ENCODE measurements around the gene ERG.
A peak's percentile ranks its signal among the peaks of the same experiment; 100 is the strongest.

Gene ERG

DNA sequence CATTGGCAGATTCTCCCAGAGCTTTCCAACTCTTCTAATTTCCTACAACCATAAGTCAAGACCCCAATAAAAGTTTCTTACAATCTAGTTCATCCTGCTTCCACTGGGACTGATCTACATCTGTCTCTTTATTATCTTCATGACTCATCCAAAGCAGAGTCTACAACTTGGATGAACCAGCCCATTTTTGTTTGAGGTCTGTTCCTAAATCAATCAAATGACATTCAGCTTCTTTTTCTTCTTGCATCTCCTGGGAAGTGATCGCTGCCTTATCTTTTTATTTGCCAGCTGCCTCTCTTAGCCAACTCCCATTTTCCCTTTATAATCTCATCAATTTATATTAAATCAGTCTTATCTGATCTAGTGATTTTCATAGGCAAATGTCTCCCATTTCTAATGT, 105.6 kb downstream of the ERG start:
- no peaks in the 10 kb centered on the region for H3K27me3 ChIP-seq (ENCODE audit: insufficient read depth, low read length)
- H3K27ac ChIP-seq (ENCODE audit: low read depth, low read length), result no peak overlapping the region
- H3K4me1 ChIP-seq (ENCODE audit: insufficient read depth, low read length), result peaks cover 8% of the 10 kb centered on the region
- WGBS, result 100% methylated on average over 1 of the region's 1 CpG
- H3K9me3 ChIP-seq (ENCODE audit: insufficient read depth, low read depth, low read length), result no peaks in the 10 kb centered on the region
- H3K36me3 ChIP-seq (ENCODE audit: insufficient read depth, low read length), result no peaks in the 10 kb centered on the region
- H3K9ac ChIP-seq (ENCODE audit: low read depth, low read length), result no peak overlapping the region
- H3K4me3 ChIP-seq (ENCODE audit: low read length), result no peak overlapping the region

GRCh38 chr21:38389896-38390295, 108.4 kb downstream of the ERG start:
- Histone ChIP-seq H3K4me3 (ENCODE audit: low read length) (no peak overlapping the region), H3K9me3 (ENCODE audit: insufficient read depth, low read depth, low read length) (no peaks in the 10 kb centered on the region), H3K9ac (ENCODE audit: low read depth, low read length) (no peak overlapping the region), H3K27ac (ENCODE audit: low read depth, low read length) (no peak overlapping the region), H3K36me3 (ENCODE audit: insufficient read depth, low read length) (no peaks in the 10 kb centered on the region), H3K27me3 (ENCODE audit: insufficient read depth, low read length) (no peaks in the 10 kb centered on the region), H3K4me1 (ENCODE audit: insufficient read depth, low read length) (peaks cover 8% of the 10 kb centered on the region)
- WGBS, result over 99% methylated on average over 5 of the region's 5 CpGs

GRCh38 chr21:38389354-38389676, 109.0 kb downstream of the ERG start:
- no peaks in the 10 kb centered on the region for H3K36me3 ChIP-seq (ENCODE audit: insufficient read depth, low read length)
- H3K9ac ChIP-seq (ENCODE audit: low read depth, low read length), result no peak overlapping the region
- H3K27ac ChIP-seq (ENCODE audit: low read depth, low read length), result no peak overlapping the region
- no peak overlapping the region for H3K4me3 ChIP-seq (ENCODE audit: low read length)
- H3K27me3 ChIP-seq (ENCODE audit: insufficient read depth, low read length), result no peaks in the 10 kb centered on the region
- H3K9me3 ChIP-seq (ENCODE audit: insufficient read depth, low read depth, low read length), result no peaks in the 10 kb centered on the region
- H3K4me1 ChIP-seq (ENCODE audit: insufficient read depth, low read length), result peaks cover 8% of the 10 kb centered on the region
- WGBS, result 100% methylated on average over 2 of the region's 2 CpGs

DNA sequence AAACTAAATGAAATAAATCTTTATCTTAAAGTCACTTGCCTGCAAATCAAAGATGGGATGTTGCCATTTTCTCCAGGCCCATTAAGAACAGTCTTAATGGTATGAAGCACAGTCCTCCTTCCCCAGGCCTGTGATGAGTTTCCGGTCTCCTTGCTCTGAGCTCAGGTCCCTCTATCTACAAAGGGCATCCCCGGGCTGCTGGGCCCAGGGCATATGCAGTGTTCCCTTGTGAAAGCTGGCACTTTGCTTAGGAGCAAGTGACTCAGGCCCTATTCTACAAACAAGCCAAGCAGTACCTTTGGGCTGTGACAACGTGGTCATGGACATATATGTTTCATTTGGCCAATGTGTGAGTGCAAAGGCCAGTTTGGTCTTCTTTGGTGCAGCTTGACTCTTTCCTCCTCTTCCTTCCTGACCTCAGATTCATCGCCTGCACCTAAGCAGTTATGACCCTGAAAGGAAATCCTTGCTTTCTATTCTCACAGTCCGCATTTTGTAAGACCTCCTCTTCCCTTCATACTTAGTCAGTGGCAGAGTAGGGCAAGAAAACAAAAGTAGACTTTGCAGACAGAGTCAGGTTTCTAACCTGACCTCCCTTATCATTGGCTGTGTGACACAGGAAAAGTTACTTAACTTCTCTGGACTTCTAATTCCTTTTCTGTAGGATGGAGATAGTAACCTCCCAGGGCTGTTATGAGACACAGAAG, 109.5 kb downstream of the ERG start:
- Histone ChIP-seq H3K4me3 (ENCODE audit: low read length) (no peak overlapping the region), H3K9ac (ENCODE audit: low read depth, low read length) (no peak overlapping the region), H3K27me3 (ENCODE audit: insufficient read depth, low read length) (no peaks in the 10 kb centered on the region), H3K27ac (ENCODE audit: low read depth, low read length) (no peak overlapping the region), H3K9me3 (ENCODE audit: insufficient read depth, low read depth, low read length) (no peaks in the 10 kb centered on the region), H3K36me3 (ENCODE audit: insufficient read depth, low read length) (no peaks in the 10 kb centered on the region), H3K4me1 (ENCODE audit: insufficient read depth, low read length) (peaks cover 8% of the 10 kb centered on the region)
- WGBS, result 72% methylated on average over 5 of the region's 5 CpGs

DNA sequence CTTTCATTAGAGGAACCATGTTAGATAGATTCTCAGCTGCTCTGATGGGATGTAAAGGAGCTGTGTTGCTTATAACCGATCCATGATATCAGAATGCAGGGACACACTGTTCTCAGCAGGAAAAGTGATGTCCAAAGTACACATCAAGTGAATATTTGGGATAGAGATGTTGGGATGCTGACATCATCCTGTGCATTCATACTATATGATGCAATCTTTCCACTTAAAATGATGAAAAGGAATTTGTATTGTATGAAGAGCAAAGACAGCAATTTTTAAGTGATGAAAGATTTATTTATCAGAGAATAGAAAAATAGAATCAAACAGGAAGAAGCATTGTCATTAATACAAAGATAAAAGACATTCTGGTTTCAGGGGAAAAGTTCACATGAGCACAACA, 110.1 kb downstream of the ERG start:
- Histone ChIP-seq H3K27me3 (ENCODE audit: insufficient read depth, low read length) (no peaks in the 10 kb centered on the region), H3K9ac (ENCODE audit: low read depth, low read length) (no peak overlapping the region), H3K27ac (ENCODE audit: low read depth, low read length) (no peak overlapping the region), H3K36me3 (ENCODE audit: insufficient read depth, low read length) (no peaks in the 10 kb centered on the region), H3K4me1 (ENCODE audit: insufficient read depth, low read length) (peaks cover 8% of the 10 kb centered on the region), H3K9me3 (ENCODE audit: insufficient read depth, low read depth, low read length) (no peaks in the 10 kb centered on the region), H3K4me3 (ENCODE audit: low read length) (no peak overlapping the region)
- WGBS, result 90% methylated on average over 1 of the region's 1 CpG

- Histone ChIP-seq H3K27me3 (ENCODE audit: insufficient read depth, low read length) (no peaks in the 10 kb centered on the region), H3K36me3 (ENCODE audit: insufficient read depth, low read length) (no peaks in the 10 kb centered on the region), H3K27ac (ENCODE audit: low read depth, low read length) (no peak overlapping the region), H3K9me3 (ENCODE audit: insufficient read depth, low read depth, low read length) (no peaks in the 10 kb centered on the region), H3K4me1 (ENCODE audit: insufficient read depth, low read length) (peaks cover 8% of the 10 kb centered on the region), H3K9ac (ENCODE audit: low read depth, low read length) (peak overlapping the region; percentile 3; the same call in 1 of the 2 replicates), H3K4me3 (ENCODE audit: low read length) (no peak overlapping the region)
- WGBS, result 84% methylated on average over 4 of the region's 4 CpGs
Observed at GRCh38 chr21:38386967-38387366, 111.3 kb downstream of the ERG start.

- 91% methylated on average over 5 of the region's 7 CpGs for WGBS
- Histone ChIP-seq H3K9me3 (ENCODE audit: insufficient read depth, low read depth, low read length) (no peaks in the 10 kb centered on the region), H3K27me3 (ENCODE audit: insufficient read depth, low read length) (no peaks in the 10 kb centered on the region), H3K4me1 (ENCODE audit: insufficient read depth, low read length) (no peaks in the 10 kb centered on the region), H3K36me3 (ENCODE audit: insufficient read depth, low read length) (no peaks in the 10 kb centered on the region), H3K4me3 (ENCODE audit: low read length) (no peak overlapping the region), H3K27ac (ENCODE audit: low read depth, low read length) (no peak overlapping the region), H3K9ac (ENCODE audit: low read depth, low read length) (no peak overlapping the region)
Observed at GRCh38 chr21:38385427-38386175, 112.7 kb downstream of the ERG start.

DNA sequence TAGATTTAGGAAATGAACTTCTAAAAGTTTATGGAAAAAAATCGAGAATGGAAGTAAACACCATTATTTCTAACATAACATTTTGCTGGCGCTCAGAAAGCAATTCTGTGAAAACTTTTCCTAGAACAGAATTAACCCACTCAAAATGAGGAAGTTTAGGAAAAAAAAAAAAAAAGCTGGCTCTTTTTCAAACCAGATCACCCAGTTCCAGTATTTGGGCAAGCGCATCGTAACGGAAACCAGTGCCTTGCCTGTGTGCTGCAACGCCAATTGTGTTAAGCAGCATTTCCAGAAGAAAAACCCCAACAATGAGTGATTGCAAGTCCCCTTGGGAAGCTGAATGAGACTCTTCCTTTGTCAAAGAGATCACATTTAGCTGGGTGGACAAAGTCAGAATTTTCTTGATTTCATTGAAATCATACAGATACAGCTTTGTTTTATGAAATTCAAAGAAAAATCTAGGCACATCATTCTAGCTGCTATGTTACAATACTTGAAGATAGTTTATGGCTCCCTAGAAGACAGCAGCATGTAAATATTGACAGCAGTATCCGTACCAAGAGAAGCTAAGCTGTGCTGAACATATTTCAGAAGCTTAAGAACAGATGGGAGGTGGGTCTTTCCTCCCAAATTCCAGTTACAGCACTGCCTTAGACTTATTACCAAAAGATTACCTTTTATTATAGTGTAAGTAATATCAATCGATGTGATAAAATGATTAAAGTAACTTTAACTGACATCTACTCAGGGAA, 113.4 kb downstream of the ERG start:
- 96% methylated on average over 6 of the region's 8 CpGs for WGBS
- H3K36me3 ChIP-seq (ENCODE audit: insufficient read depth, low read length), result no peaks in the 10 kb centered on the region
- H3K9ac ChIP-seq (ENCODE audit: low read depth, low read length), result no peak overlapping the region

DNA sequence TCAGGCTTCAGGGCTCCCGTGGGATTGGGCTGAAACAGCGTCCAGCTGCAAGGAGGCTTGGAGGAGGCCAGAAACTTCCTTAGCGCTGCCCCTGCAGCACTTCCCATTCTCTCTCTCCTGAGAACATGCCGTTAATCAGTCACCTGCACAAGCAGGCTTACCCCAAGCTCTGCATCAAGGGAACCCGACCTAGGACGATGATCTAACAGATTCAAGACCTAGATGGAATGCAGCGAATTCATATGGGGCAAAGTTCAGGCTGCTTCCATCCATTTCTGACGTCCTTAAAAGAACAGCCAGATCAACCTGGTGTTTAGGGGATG, 114.1 kb downstream of the ERG start:
- Histone ChIP-seq H3K27me3 (ENCODE audit: insufficient read depth, low read length) (no peaks in the 10 kb centered on the region), H3K4me1 (ENCODE audit: insufficient read depth, low read length) (no peaks in the 10 kb centered on the region), H3K9ac (ENCODE audit: low read depth, low read length) (no peak overlapping the region), H3K36me3 (ENCODE audit: insufficient read depth, low read length) (no peaks in the 10 kb centered on the region), H3K27ac (ENCODE audit: low read depth, low read length) (no peak overlapping the region), H3K4me3 (ENCODE audit: low read length) (no peak overlapping the region), H3K9me3 (ENCODE audit: insufficient read depth, low read depth, low read length) (no peaks in the 10 kb centered on the region)
- WGBS, result 92% methylated on average over 8 of the region's 8 CpGs

More for the DNA sequence above, 113.4 kb downstream of the ERG start:
- no peaks in the 10 kb centered on the region for H3K9me3 ChIP-seq (ENCODE audit: insufficient read depth, low read depth, low read length)
- no peaks in the 10 kb centered on the region for H3K27me3 ChIP-seq (ENCODE audit: insufficient read depth, low read length)
- H3K27ac ChIP-seq (ENCODE audit: low read depth, low read length), result no peak overlapping the region
- no peaks in the 10 kb centered on the region for H3K4me1 ChIP-seq (ENCODE audit: insufficient read depth, low read length)
- no peak overlapping the region for H3K4me3 ChIP-seq (ENCODE audit: low read length)

GRCh38 chr21:38383411-38384237, 114.7 kb downstream of the ERG start:
- Histone ChIP-seq H3K27me3 (ENCODE audit: insufficient read depth, low read length) (no peaks in the 10 kb centered on the region), H3K4me1 (ENCODE audit: insufficient read depth, low read length) (no peaks in the 10 kb centered on the region), H3K9ac (ENCODE audit: low read depth, low read length) (no peak overlapping the region), H3K36me3 (ENCODE audit: insufficient read depth, low read length) (no peaks in the 10 kb centered on the region), H3K27ac (ENCODE audit: low read depth, low read length) (no peak overlapping the region), H3K4me3 (ENCODE audit: low read length) (no peak overlapping the region), H3K9me3 (ENCODE audit: insufficient read depth, low read depth, low read length) (no peaks in the 10 kb centered on the region)
- 94% methylated on average over 34 of the region's 34 CpGs for WGBS

All from HUES64 (cell line).